Fibroblast of gingiva (primary cell): ENCODE results near the gene BRD7.

ENCODE experiments used
- DNase-seq: peaks from one replicate; pipeline ENCODE4 v3.0.0-alpha.2; 2011; ENCODE audit warnings: low read depth

The BRD7 gene

DNA sequence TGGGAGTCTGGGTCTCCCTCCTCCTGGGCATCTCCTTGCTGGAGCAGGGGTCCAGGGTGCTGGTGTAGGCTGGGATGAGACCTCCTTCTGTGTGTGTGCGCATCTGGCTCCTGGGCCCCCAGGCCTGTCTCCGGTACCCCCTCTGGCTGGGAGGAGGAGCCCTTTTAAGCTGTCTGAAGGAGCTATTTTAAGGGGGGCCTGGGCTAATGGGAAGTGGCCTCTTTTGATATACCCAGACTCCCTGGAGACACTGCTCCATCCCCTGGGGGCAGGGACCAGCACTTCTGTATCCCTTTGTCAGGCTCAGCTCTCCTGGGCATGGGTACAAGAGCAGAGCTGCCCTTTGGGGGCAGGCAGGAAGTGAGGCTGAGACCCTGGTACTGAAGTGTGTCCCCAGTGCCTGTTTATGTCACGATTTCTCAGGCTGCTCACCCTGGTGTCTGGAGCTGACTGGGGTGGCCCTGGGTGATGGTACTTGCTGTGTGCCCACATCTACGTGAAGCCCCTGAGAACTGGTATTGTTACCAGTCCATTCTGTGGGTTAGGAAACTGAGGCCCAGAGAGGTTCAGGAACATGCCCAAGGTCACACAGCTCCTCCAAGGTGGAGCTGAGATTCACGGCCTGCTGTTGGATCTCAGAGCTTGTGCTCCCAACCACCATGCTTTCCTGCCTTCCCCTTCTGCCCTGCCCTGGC lies 96.0 kb downstream of the BRD7 start:
- no peak for DNase-seq

- DNase-seq = no peak
These were observed 96.6 kb downstream of the BRD7 start for GRCh38 chr16:50272111-50272571.

- no peak for DNase-seq
These were observed 97.4 kb downstream of the BRD7 start for GRCh38 chr16:50271148-50272041.

GRCh38 chr16:50270510-50271147 lies 98.2 kb downstream of the BRD7 start:
- no peak for DNase-seq

- no peak for DNase-seq
These were observed 98.8 kb downstream of the BRD7 start for GRCh38 chr16:50269769-50270509.

DNA sequence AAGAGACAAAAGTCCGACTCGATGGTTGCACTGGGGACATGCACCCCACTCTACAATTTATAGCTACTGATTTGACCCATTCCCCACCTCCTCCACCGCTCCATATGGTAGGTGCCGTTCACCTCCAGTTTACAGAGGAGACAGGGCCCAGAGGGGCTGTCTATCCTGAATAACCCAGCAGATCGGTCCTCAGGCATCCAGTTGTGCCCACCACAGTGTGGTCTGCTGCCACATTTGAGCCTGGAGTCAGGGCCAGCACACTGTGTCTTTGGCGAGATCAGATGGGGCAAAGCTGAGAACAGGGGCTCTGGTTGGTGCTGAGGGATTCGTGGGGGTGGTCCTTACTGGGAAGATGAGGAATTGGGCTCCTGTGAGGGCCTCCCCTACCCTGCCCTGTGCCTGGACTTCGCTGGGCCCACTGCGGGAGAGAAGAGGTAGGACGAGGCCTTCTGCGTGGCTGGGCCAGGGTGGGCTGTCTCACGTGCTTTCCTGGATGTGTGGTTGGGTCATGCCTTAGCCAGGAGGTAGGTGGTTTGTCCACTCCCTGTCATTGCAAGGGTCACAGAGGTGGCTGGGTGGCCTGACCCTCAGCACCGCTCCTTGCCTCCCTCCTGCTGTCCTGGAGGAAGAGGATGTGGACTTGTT lies 99.6 kb downstream of the BRD7 start:
- DNase-seq = no peak

DNA sequence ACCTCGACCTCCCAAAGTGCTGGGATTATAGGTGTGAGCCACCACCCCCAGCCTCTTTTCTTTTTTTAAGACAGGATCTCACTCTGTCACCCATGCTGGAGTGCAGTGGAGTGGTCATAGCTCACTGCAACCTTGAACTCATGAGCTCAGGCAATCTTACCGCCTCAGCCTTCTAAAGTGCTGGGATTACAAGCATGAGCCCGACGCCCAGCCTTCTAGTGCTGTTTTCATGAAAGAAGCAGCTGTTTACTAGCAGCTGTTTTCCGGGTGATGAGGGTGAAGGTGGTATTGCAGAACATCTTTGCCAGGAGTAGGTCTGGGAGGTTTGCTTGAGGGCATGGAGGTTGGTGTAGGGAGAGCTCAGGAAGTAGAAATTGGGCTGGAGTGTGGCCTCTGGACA lies 100.4 kb downstream of the BRD7 start:
- DNase-seq = no peak

DNA sequence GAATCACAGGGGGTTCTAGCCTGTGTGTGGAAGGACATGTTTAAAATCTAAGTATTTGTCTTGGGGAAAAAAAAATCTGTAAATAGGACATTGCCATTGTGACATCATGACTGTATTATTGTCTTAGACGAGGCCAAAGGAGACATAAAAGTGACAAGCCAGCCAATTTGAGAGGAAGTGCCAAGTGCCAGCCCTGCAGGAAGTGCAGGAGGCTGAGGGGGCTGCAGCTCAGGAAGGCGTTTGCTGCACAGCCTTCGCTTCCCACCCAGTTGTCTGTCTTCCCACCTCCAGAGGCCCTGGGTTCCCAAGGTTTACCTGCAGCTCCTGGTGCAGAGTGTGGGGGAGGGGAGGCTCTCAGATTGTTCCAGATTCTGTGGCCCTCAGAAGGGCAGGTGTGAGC lies 101.1 kb downstream of the BRD7 start:
- DNase-seq = no peak

- no peak for DNase-seq
These were observed 101.6 kb downstream of the BRD7 start for GRCh38 chr16:50267151-50267631.

GRCh38 chr16:50266337-50267091 lies 102.3 kb downstream of the BRD7 start, which contains the start of gene ADCY7:
TSS of gene ADCY7 (plus strand) at chr16:50266551. CDS start at chr16:50288180, 21,629 bp downstream.
- DNase-seq = peak; percentile 75
